NCI-H1694 (cell line): ENCODE measurements around the gene WDR1.

Experiments
- DNase-seq: peaks from one replicate; lab custom pipeline; 2025; lab: John Stamatoyannopoulos, UW

Gene WDR1

GRCh38 chr4:10114147-10114546, 2.5 kb downstream of the WDR1 start:
- DNase-seq, result no peak

- no peak for DNase-seq
Observed at GRCh38 chr4:10113362-10114047, 3.1 kb downstream of the WDR1 start.

DNA sequence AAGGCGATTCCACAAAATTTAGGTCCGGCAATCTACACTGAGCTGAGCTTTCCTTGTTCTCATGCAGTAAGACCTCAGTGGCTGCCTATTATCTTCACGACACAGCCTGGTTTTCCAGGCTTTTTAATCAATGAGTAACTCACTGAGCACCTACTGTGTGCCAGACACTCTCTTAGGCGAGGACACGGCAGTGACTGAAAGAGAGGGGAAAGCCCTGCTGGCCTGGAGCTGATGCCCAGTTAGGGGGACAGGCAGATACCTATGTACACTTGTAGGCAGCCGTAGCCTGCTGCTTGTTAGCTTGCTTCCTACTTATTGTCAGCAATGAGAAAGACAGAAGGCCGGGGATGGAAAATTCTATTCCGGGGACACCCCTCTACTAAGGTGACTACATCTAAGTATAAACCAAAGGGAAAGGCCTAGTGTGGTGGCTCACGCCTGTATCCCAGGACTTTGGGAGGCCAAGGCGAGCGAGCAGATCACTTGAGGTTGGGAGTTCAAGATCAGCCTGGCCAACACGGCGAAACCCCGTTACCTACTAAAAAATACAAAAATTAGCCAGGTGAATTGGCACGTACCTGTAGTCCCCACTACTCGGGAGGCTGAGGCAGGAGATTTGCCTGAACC, 3.8 kb downstream of the WDR1 start:
- DNase-seq, result no peak

DNA sequence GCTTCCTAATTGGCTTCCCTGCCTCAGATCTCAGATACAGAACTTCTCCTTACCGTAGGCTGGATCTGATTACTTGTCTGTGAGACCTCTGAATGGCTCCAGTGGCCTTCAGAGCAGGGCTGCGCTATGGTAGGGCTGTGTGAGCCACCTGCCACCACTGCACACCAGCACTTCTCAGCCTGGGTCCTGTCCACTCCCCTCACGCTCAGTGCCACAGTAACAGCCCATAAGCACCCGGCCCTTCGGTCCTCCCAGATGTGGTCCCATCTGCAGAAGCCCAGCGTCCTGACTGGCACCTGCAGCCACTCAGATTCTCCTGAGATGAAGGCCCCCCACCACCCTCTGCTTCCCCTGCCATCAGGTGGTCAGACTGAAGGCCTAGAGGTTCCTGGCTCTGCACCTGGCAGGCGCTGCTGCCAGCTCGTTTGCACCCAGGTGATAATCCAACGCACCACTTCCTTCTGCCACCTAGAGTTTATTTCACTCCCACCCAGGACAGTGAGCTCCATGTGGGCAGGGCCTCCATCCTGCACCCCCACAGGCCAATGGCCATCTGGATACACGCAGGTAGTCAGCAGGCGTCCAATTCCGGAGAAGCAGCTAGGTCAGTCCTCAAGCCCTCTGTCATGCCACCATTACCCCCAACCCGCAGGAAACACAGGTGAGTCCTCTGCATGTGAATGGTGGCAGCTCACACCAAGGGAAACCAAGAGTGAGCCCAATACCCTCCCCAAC, 5.4 kb downstream of the WDR1 start:
- DNase-seq, result no peak

DNA sequence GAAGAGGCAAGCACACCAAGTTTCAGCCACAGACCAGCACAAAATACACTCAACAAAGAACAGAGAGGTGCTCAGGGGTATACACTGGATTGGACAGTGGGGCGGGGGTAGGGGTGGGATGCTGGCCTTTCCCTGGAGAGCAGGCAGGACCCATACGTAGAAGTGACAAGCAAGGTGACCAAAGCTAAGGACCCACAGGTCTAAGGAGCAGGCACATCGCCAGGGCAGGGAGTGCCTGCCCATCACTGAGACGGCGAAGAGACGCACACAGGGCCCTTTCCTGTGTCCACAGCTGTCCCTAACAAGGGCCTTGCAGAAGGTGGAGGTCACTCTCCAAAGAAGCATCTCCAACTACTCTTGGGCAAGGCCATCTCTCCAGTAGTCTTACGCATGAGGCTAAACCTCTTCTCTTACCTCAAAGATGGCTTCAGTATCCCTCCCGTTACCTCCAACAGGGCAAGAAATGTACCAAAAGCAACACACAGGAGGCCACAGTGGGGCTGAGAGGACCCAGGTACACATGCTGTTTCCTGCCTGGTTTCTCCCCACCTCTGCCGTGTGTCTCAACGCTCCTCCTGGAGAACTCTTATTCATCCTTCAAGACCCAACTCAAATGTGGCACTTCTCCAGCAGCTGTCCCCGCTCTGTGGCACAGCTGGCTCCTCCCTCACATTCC, 6.5 kb downstream of the WDR1 start:
- DNase-seq, result no peak

GRCh38 chr4:10108818-10109783, 7.5 kb downstream of the WDR1 start:
- DNase-seq, result no peak

GRCh38 chr4:10108391-10108790, 8.2 kb downstream of the WDR1 start:
- DNase-seq, result no peak

DNA sequence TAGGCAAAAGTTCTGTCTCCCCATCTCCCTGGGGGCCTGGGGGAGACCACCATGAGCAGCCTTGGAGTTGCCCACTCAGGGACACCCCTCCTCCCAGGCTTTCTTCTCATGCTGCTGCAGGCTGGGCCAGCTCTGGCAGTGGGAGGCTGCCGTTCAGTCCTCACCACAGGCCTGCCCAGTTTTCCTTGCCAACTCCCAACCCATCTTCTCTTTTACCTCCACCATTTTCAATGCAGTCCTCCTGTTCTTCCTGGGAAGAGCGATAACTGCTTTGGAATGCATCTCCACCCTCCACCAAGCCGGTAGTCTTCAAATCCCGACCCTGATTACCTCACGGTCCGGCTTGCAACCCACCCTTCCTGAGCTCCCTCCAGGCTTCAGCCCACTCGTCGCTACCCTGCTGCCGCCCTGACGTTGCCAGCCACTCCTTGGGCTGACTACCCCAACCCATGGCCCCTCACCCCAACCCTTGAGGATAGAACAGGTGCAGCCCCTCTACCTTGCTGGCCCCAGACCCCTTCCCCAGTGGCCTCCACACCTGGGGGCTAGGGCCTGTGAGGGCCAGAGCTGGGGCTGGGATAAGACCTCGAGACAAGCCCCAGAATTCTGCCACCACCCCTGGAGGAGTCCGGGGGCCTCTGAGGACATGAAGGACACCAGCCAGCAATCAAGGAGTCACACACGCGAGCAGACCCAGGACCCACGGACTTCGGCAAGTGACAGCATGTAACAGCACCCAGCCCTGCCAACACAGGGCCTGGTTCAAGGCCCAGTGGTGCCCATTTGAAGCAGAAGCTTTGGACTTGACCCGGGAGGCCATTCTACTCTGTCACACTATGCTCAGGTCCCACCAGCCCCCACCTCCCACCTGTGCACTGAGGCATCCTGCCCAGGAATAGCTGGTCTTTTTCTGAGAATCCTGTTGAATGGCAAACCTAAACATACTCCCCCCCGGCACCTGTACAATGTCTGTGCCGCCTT, 9.2 kb downstream of the WDR1 start:
- no peak for DNase-seq

- DNase-seq, result no peak
Observed at GRCh38 chr4:10106421-10107039, 10.1 kb downstream of the WDR1 start.

GRCh38 chr4:10105920-10106319, 10.7 kb downstream of the WDR1 start:
- DNase-seq, result no peak

GRCh38 chr4:10105421-10105820, 11.2 kb downstream of the WDR1 start:
- DNase-seq, result no peak

GRCh38 chr4:10104991-10105276, 11.7 kb downstream of the WDR1 start:
- no peak for DNase-seq

DNA sequence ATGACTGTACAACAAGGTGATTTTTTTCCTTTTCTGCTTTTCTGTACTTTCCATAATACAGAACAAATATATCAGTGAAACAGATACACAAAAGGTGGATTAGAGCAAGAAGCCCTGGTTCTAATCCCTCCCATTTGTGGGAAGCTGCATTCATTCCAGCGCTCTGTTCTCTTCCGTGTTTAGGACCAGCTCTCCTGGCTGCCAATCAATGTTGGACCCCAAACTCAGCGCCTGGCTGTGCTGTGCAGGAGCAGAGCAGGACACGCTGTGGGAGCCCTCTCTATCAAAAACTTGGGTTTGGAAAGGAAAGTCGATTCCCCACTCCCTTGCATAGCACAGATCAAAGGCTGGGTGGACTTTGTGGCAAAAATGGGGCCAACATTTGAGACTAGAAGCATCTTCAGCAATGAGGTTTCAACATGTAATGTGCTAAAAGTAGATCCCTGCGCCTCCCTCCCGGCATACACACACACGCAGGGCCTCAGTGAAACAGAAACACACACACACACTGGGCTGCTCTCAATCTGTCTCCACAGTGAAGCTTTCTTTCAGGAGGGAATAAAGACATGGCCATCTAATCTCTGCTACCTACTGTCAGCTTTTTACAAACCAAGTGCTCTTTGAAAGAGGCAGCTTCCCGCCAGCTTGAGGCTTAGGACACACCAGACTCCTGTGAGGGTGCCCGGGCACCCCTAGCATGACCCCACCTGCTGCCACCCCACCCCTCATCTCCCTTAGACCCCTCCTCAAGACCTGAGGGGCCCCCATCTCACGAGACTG, 12.2 kb downstream of the WDR1 start:
- DNase-seq, result no peak

- DNase-seq, result no peak
Observed at GRCh38 chr4:10102474-10103332, 13.9 kb downstream of the WDR1 start.

- no peak for DNase-seq
Observed at GRCh38 chr4:10101671-10102473, 14.7 kb downstream of the WDR1 start.

GRCh38 chr4:10100734-10101216, 15.8 kb downstream of the WDR1 start:
- no peak for DNase-seq
